K562 (cell line): ENCODE measurements around the gene KCNMB3. TPM values are rescaled to one million over a fixed set of nuclear protein-coding genes. Genes with fewer than 3 reads are reported as not detected.

ENCODE experiments used
- ATAC-seq: fragments of 200-7000 bp; cut with Tn5 transposase; 3 replicates; pipeline ENCODE4 v1.9.1; 2020; ENCODE audit warnings: moderate library complexity
- BruUV-seq: library from RNA; stranded (reverse); fragments of 400-500 nt; replicated peaks from 2 replicates; lab custom pipeline; 2021; lab: Mats Ljungman, UMichigan
- CTCF ChIA-PET: fragments of 300-600 bp; formaldehyde crosslinking; extraction: SDS; loops from one replicate; lab custom pipeline; 2021; ENCODE audit warnings: low intra/inter-chr PET ratio; lab: Yijun Ruan, JAX
- POLR2A ChIA-PET: fragments of 300-600, 350-650 bp; sonication (Branson Sonifier 250); formaldehyde crosslinking; extraction: SDS; loops from one replicate; lab custom pipeline; 2021; ENCODE audit warnings: antibody characterized with exemption, inconsistent platforms; lab: Yijun Ruan, JAX
- DNase-seq, 4 experiments: peaks; one replicate each; pipeline versions ENCODE4 v3.0.0 to v3.0.0-alpha.2; 2011 to 2018; ENCODE audit warnings: low spot score in 3 of 4, mixed read lengths in 3 of 4; ENCODE audit errors: extremely low read depth in 1 of 4
- FAIRE-seq: peaks from 2 replicates; lab custom pipeline; 2011; peaks lifted over from hg19 to GRCh38; lab: Jason Lieb, UNC
- H2AFZ ChIP-seq: 2 replicates; pipeline ENCODE4 v1.6.0; 2011; ENCODE audit warnings: low read depth, low read length, control low read depth, inconsistent platforms
- H3K27ac ChIP-seq: fragments of 200-600 bp; 3 replicates; pipeline ENCODE4 v1.8.0; 2011; ENCODE audit warnings: low read depth, mild to moderate bottlenecking, control low read depth, inconsistent platforms, low read length, moderate library complexity, mixed read lengths; ENCODE audit errors: extremely low read depth
- H3K27me3 ChIP-seq, 2 experiments: fragments of 300-600 bp in 1 of 2; 2 replicates in 1 of 2; 3 replicates in 1 of 2; pipeline versions ENCODE4 v1.6.0 to v1.8.0; 2011; ENCODE audit warnings: inconsistent platforms in 2 of 2, low read length in 2 of 2, mild to moderate bottlenecking in 1 of 2, mixed read lengths in 1 of 2, moderate library complexity in 1 of 2; ENCODE audit not compliant: control insufficient read depth in 2 of 2, insufficient read depth in 2 of 2
- H3K36me3 ChIP-seq: fragments of 300-600 bp; 3 replicates; pipeline ENCODE4 v1.8.0; 2011; ENCODE audit warnings: mild to moderate bottlenecking, low read length, inconsistent platforms; ENCODE audit not compliant: control insufficient read depth, insufficient read depth
- H3K4me1 ChIP-seq, 2 experiments: fragments of 200-600 bp in 1 of 2; replicated peaks in 1 of 2; 2 replicates in 1 of 2; 3 replicates in 1 of 2; pipeline versions ENCODE4 v1.5.1 to v1.8.0; 2011; ENCODE audit warnings: inconsistent platforms in 2 of 2, low read length in 2 of 2, mild to moderate bottlenecking in 1 of 2, mixed read lengths in 1 of 2, moderate library complexity in 1 of 2; ENCODE audit not compliant: control insufficient read depth in 2 of 2, insufficient read depth in 2 of 2
- H3K4me2 ChIP-seq: 2 replicates; pipeline ENCODE4 v1.6.1; 2011; ENCODE audit warnings: low read length, control low read depth, inconsistent platforms, mixed read lengths; ENCODE audit not compliant: insufficient read depth
- H3K4me3 ChIP-seq: fragments of 200-600 bp; sonication (generic), shearing (Covaris generic); 2 replicates; pipeline ENCODE4 v1.5.1; 2016; ENCODE audit warnings: control low read depth, inconsistent platforms
- H3K79me2 ChIP-seq: fragments of 200-600 bp; 3 replicates; pipeline ENCODE4 v1.8.0; 2011; ENCODE audit warnings: low read length, inconsistent platforms; ENCODE audit not compliant: control insufficient read depth, insufficient read depth
- H3K9ac ChIP-seq, 2 experiments: 2 replicates each; pipeline versions ENCODE4 v1.6.0 to v1.6.1; 2011; ENCODE audit warnings: low read depth in 2 of 2, low read length in 2 of 2, control low read depth in 1 of 2, inconsistent platforms in 1 of 2, mild to moderate bottlenecking in 1 of 2, mixed read lengths in 1 of 2; ENCODE audit not compliant: insufficient read depth in 1 of 2
- H3K9me1 ChIP-seq: one replicate; pipeline ENCODE4 v1.6.0; 2011; ENCODE audit warnings: inconsistent platforms, mild to moderate bottlenecking, low read length, moderate library complexity; ENCODE audit not compliant: control insufficient read depth, insufficient read depth
- H3K9me3 ChIP-seq: replicated peaks from 2 replicates; pipeline ENCODE4 v1.5.1; 2011; ENCODE audit warnings: low read depth, low read length, inconsistent platforms; ENCODE audit not compliant: control insufficient read depth, insufficient read depth
- H4K20me1 ChIP-seq: replicated peaks from 2 replicates; pipeline ENCODE4 v1.6.1; 2011; ENCODE audit warnings: low read length, inconsistent platforms, mixed read lengths; ENCODE audit not compliant: control insufficient read depth, insufficient read depth
- CAMTA2 ChIP-seq: fragments of 250-450 bp; sonication (Bioruptor Pico); conservative IDR thresholded peaks from 2 replicates; pipeline ENCODE4 v1.5.1; 2022
- EP400 ChIP-seq: fragments of 450-650 bp; IDR thresholded peaks from 2 replicates; pipeline ENCODE4 v1.6.1; 2017; ENCODE audit warnings: antibody characterized with exemption, mild to moderate bottlenecking, moderate library complexity
- GATA2 ChIP-seq: sonication (generic); formaldehyde crosslinking; IDR thresholded peaks from 2 replicates; pipeline ENCODE4 v1.4.0; 2020; ENCODE audit warnings: mild to moderate bottlenecking, missing genetic modification reagents
- GMEB1 ChIP-seq: fragments of 250-450 bp; sonication (Bioruptor Pico); IDR thresholded peaks from 2 replicates; pipeline ENCODE4 v1.4.0; 2020; ENCODE audit warnings: mild to moderate bottlenecking
- JUND ChIP-seq, 2 experiments: IDR thresholded peaks; 2 replicates in 1 of 2; 3 replicates in 1 of 2; pipeline ENCODE4 v1.6.1; 2011; ENCODE audit warnings: borderline replicate concordance in 2 of 2, low read depth in 2 of 2, low read length in 2 of 2, improper control_type of control experiment in 1 of 2, missing biosample characterization in 1 of 2, missing genetic modification characterization in 1 of 2, missing genetic modification reagents in 1 of 2
- MAFK ChIP-seq: IDR thresholded peaks from 2 replicates; pipeline ENCODE4 v1.6.1; 2011; ENCODE audit warnings: low read length, improper control_type of control experiment
- SMAD1 ChIP-seq: fragments of 150-350 bp; IDR thresholded peaks from 2 replicates; pipeline ENCODE4 v1.6.1; 2014; ENCODE audit warnings: low read length, low read depth; ENCODE audit not compliant: partially characterized antibody
- SMAD3 ChIP-seq: fragments of 450-650 bp; formaldehyde crosslinking; conservative IDR thresholded peaks from 2 replicates; pipeline ENCODE4 v1.4.0; 2020; ENCODE audit warnings: mild to moderate bottlenecking
- SMARCA5 ChIP-seq: fragments of 450-650 bp; IDR thresholded peaks from 2 replicates; pipeline ENCODE4 v1.6.1; 2016
- TCF3 ChIP-seq: sonication (generic); formaldehyde crosslinking; IDR thresholded peaks from 2 replicates; pipeline ENCODE4 v1.4.0; 2020; ENCODE audit warnings: mild to moderate bottlenecking, missing genetic modification reagents
- ZBTB34 ChIP-seq: fragments of 250-450 bp; sonication (Bioruptor Pico); IDR thresholded peaks from 2 replicates; pipeline ENCODE4 v1.8.0; 2021; ENCODE audit warnings: mild to moderate bottlenecking, moderate library complexity
- ZKSCAN8 ChIP-seq: fragments of 200-800 bp; sonication (Bioruptor generic); IDR thresholded peaks from 2 replicates; pipeline ENCODE4 v1.6.1; 2016; ENCODE audit warnings: missing genetic modification characterization, missing compliant biosample characterization
- ZNF124 ChIP-seq: sonication (generic); formaldehyde crosslinking; IDR thresholded peaks from 2 replicates; pipeline ENCODE4 v1.8.1; 2022; ENCODE audit warnings: missing genetic modification reagents
- ZNF143 ChIP-seq: sonication (generic); formaldehyde crosslinking; IDR thresholded peaks from 2 replicates; pipeline ENCODE4 v1.9.0; 2022; ENCODE audit warnings: mild to moderate bottlenecking, missing genetic modification reagents
- ZNF780A ChIP-seq: fragments of 250-450 bp; sonication (Bioruptor Pico); IDR thresholded peaks from 2 replicates; pipeline ENCODE4 v1.5.0; 2021; ENCODE audit warnings: mild to moderate bottlenecking
- WGBS: fragments of 100-300 bp; shearing (Covaris generic); methylation state at CpG from one replicate; pipeline ENCODE4 v1.1.6; 2016; ENCODE audit warnings: low coverage, mixed read lengths; ENCODE audit not compliant: insufficient coverage; ENCODE audit errors: missing lambda C conversion rate; 5-methylcytosine and 5-hydroxymethylcytosine counted together
- in situ Hi-C: fragments of 300-500 bp; cut with MboI; formaldehyde crosslinking; loops from 4 replicates; pipeline ENCODE4 v1.15.0; 2018; ENCODE audit warnings: inconsistent platforms, mixed read lengths
- intact Hi-C: fragments of 100-400 bp; cut with micrococcal nuclease; formaldehyde crosslinking; loops from 2 replicates; pipeline ENCODE4 v1.14.2; 2022
- polyA plus RNA-seq, 8 experiments: library from polyadenylated mRNA; depleted of rRNA in 4 of 8; stranded (reverse) in 5 of 8; unstranded in 3 of 8; fragments of >200 nt; fragmentation: Nextera tagmentation in 2 of 8; fragmentation: Illumina TruSeq in 1 of 8; extraction: Ambion mirVana in 2 of 8; extraction: Trizol in 1 of 8; gene quantifications; 2 replicates each; pipeline versions ENCODE4 v1.2.1 to v1.2.3, GENCODE V29; 2011 to 2014; ENCODE audit warnings: inconsistent platforms in 1 of 8, missing spikeins in 1 of 8
- total RNA-seq, 7 experiments: library from RNA; depleted of rRNA in 6 of 7; stranded (reverse); fragments of >200 nt in 6 of 7; fragmentation: Illumina TruSeq in 2 of 7; extraction: Trizol in 2 of 7; gene quantifications; 2 replicates each; pipeline versions ENCODE4 v1.2.1 to v1.2.3, GENCODE V29; 2011 to 2021; ENCODE audit warnings: low replicate concordance in 1 of 7

KCNMB3 gene
- total and polyA plus RNA-seq, 9 of the 15 experiments (the other 6 are each of a cell fraction or from before 2014, with no cell fraction given) = 7.0 to 21.1 (median 14.3) TPM

- intact Hi-C loops (no loop called here), in situ Hi-C loops (no loop called here)
- Histone ChIP-seq H3K4me2 (no peak overlapping the region), H3K79me2 (peaks cover 19% of the 10 kb centered on the region; the same call in 1 of the 3 replicates), H2AFZ (no peak overlapping the region), H3K4me1 (no peaks in the 10 kb centered on the region), H3K9ac (no peak overlapping the region), H3K27me3 (no peaks in the 10 kb centered on the region), H3K4me3 (no peak overlapping the region), H3K9me3 (no peaks in the 10 kb centered on the region), H3K27ac (no peak overlapping the region), H3K9me1 (no peaks in the 10 kb centered on the region), H4K20me1 (no peaks in the 10 kb centered on the region), H3K36me3 (peaks cover 15% of the 10 kb centered on the region; the same call in 1 of the 3 replicates)
- ChIA-PET POLR2A (no interaction called here), CTCF (no interaction called here)
- ATAC-seq (no peak), FAIRE-seq (no peak), DNase-seq (no peak)
- no TSS peak for BruUV-seq
- WGBS = 30% methylated on average over 1 of the region's 1 CpG
- TF ChIP-seq GATA2 (no peak), TCF3 (no peak), ZBTB34 (CRISPR knock-in tag) (no peak), CAMTA2 (CRISPR knock-in tag) (no peak), ZNF780A (CRISPR knock-in tag) (no peak), MAFK (no peak), ZNF124 (CRISPR knock-in tag) (no peak), JUND (IDR thresholded peaks at IDR 0.05; ENCODE audit: borderline replicate concordance, low read depth, low read length) (no peak), JUND (tag; IDR thresholded peaks at IDR 0.05; ENCODE audit: borderline replicate concordance, low read depth, low read length) (no peak), GMEB1 (no peak), ZKSCAN8 (CRISPR knock-in tag) (no peak), ZNF143 (CRISPR knock-in tag) (no peak), SMAD3 (CRISPR knock-in tag) (no peak), SMAD1 (no peak), EP400 (no peak), SMARCA5 (no peak)
Observed at GRCh38 chr3:179196098-179196497, 54.8 kb downstream of the KCNMB3 start.
